Body of pancreas (tissue), 4 donors: ENCODE data around the gene ZMYND11. TPM values are rescaled to one million over a fixed set of nuclear protein-coding genes. Genes with fewer than 3 reads are reported as not detected.

ENCODE experiments used
- ATAC-seq: fragments of 150-250 bp; one replicate; pipeline ENCODE4 v1.9.1; 2016
- DNase-seq, 4 donors: peaks; one replicate each; pipeline ENCODE4 v3.0.0-alpha.2; 2019
- H3K27ac ChIP-seq, 4 donors: fragments of 200-600 bp; sonication (generic); 1 replicate in 3 of 4; 2 replicates in 1 of 4; pipeline versions ENCODE4 v1.5.1 to v1.6.1; 2016 to 2019; ENCODE audit warnings: mild to moderate bottlenecking in 1 of 4, mixed read lengths in 1 of 4, moderate library complexity in 1 of 4
- H3K27me3 ChIP-seq, 2 donors: fragments of 200-600 bp; sonication (generic); one replicate each; pipeline ENCODE4 v1.6.0; 2016; ENCODE audit warnings: mild to moderate bottlenecking in 1 of 2
- H3K36me3 ChIP-seq, 2 donors: fragments of 200-600 bp; sonication (generic); replicated peaks in 1 of 2; 2 replicates each; pipeline ENCODE4 v1.5.1; 2016; ENCODE audit warnings: low read depth in 2 of 2; ENCODE audit not compliant: insufficient read depth in 1 of 2
- H3K4me1 ChIP-seq: fragments of 200-600 bp; sonication (generic); one replicate; pipeline ENCODE4 v1.6.0; 2016
- H3K4me3 ChIP-seq, 2 donors: fragments of 200-600 bp; sonication (generic); 1 replicate in 1 of 2; 2 replicates in 1 of 2; pipeline ENCODE4 v1.5.1; 2016 to 2019
- H3K9me3 ChIP-seq, 3 donors: fragments of 200-600 bp; sonication (generic); 1 replicate in 2 of 3; 2 replicates in 1 of 3; pipeline ENCODE4 v1.5.1; 2016
- CTCF ChIP-seq, 7 experiments: fragments of 450-650 bp in 4 of 7; fragments of 200-600 bp in 3 of 7; sonication (generic) in 3 of 7; IDR thresholded peaks; one replicate each; pipeline ENCODE4 v1.5.1; 2016 to 2019; ENCODE audit warnings: antibody characterized with exemption in 7 of 7
- POLR2A ChIP-seq, 3 donors: fragments of 450-650 bp; IDR thresholded peaks; one replicate each; pipeline ENCODE4 v1.6.1; 2016; ENCODE audit warnings: antibody characterized with exemption in 3 of 3, mild to moderate bottlenecking in 2 of 3
- WGBS, 2 donors: methylation state at CpG; one replicate each; pipeline ENCODE4 v1.1.5; 2017; 5-methylcytosine and 5-hydroxymethylcytosine counted together
- intact Hi-C: fragments of 100-400 bp; cut with DNase I; formaldehyde crosslinking; loops from one replicate; pipeline ENCODE4 v1.15.1; 2023
- total RNA-seq, 2 donors: library from RNA; depleted of rRNA; stranded (reverse); fragments of >200 nt; gene quantifications; one replicate each; pipeline ENCODE4 v1.1.0, GENCODE V29; 2016

The ZMYND11 gene
- total RNA-seq, result 10 to 100 TPM; 37.6 to 43.8 TPM

GRCh38 chr10:135132-135600 lies at the start of gene ZMYND11:
Gene ZMYND11, plus strand, starts transcription at chr10:135455. Its CDS starts 44,558 bp downstream, at chr10:180013.
- Histone ChIP-seq H3K27ac (peak within 1 kb of the TSS; percentile 94 to 99 (median 97)), H3K9me3 (no peaks in the 10 kb centered on the region), H3K4me1 (peaks cover 51% of the 10 kb centered on the region), H3K36me3 (no peaks in the 10 kb centered on the region), H3K4me3 (peak within 1 kb of the TSS; percentile 59 to 67), H3K27me3 (no peaks in the 10 kb centered on the region)
- 0 to 1% methylated on average over 3 to 59 of the region's 73 CpGs for WGBS, 2 donors
- ATAC-seq, result peak; percentile 79
- intact Hi-C loops, result no loop called here
- peak; percentile 69 to 77 (median 71) for DNase-seq
- TF ChIP-seq CTCF (IDR thresholded peaks at IDR 0.05), result peak in 1 of 7 experiments; percentile 1
- TF ChIP-seq POLR2A (IDR thresholded peaks at IDR 0.05), result no peak

GRCh38 chr10:86031-86430 lies 49.2 kb upstream of the ZMYND11 start:
- Histone ChIP-seq H3K9me3 (no peaks in the 10 kb centered on the region), H3K36me3 (no peaks in the 10 kb centered on the region), H3K4me3 (no peak overlapping the region), H3K27me3 (no peaks in the 10 kb centered on the region), H3K4me1 (peaks cover 22% of the 10 kb centered on the region), H3K27ac (no peak overlapping the region)
- WGBS, 2 donors, result 87 to 95% methylated on average over 3 to 10 of the region's 10 CpGs
- intact Hi-C loops, result no loop called here
- no peak for TF ChIP-seq POLR2A (IDR thresholded peaks at IDR 0.05)
- TF ChIP-seq CTCF (IDR thresholded peaks at IDR 0.05), result no peak
- DNase-seq, result no peak
- ATAC-seq, result no peak

DNA sequence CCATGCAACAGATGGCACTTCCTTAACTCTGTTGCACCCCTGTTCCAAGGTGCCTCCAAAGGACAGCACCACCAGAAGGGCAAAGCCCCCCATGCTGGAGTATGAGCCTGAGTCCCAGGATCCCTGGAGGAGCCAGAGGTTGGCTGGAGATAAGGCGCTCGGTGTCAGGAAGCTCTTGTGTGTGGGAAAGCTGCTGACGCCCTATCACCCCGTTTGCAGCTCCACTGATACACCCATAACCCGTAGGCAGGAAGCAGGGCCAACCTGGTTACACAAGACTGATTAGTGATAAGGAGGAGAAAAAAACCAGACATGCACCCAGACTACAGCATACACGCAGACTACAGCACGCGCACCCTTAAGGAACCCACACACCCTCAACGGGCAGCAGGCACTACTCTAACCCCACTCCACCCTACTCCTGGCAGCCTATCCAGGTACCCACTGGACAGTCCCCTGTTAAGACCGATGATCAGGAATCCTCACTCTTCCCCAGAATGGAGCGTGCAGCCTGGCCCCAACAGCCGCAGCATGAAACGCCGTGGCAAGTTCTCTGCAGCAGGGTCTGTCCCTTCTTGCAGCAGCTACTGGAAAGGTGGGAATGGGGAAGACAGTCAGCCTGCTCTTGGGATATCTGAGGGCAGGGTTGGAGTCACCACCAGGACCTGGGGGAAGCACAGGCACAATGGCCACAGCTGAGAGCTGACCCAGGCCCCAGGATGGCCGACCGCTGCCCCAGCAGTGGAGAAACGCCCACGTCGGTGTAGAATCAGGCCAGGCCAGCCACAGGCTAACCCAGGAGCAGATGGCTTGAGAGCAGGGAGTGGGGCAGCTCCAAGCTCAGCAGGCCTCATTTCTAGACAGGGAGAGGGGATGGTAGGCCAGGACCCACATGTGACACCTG lies 47.8 kb upstream of the ZMYND11 start:
- DNase-seq (peak; percentile 35 to 73 (median 58)), ATAC-seq (peak; percentile 72)
- TF ChIP-seq CTCF (IDR thresholded peaks at IDR 0.05) (no peak), POLR2A (IDR thresholded peaks at IDR 0.05) (no peak)
- H3K27me3 ChIP-seq, result no peaks in the 10 kb centered on the region
- no peak overlapping the region for H3K27ac ChIP-seq
- 34 to 43% methylated on average over 11 to 16 of the region's 19 CpGs for WGBS, 2 donors
- no peaks in the 10 kb centered on the region for H3K9me3 ChIP-seq
- H3K36me3 ChIP-seq, result no peaks in the 10 kb centered on the region
- no peak overlapping the region for H3K4me3 ChIP-seq
- peaks cover 36% of the 10 kb centered on the region for H3K4me1 ChIP-seq
- intact Hi-C loops, result no loop called here

- Histone ChIP-seq H3K36me3 (no peaks in the 10 kb centered on the region), H3K27me3 (no peaks in the 10 kb centered on the region), H3K4me3 (no peak overlapping the region), H3K9me3 (no peaks in the 10 kb centered on the region), H3K4me1 (peaks cover 41% of the 10 kb centered on the region), H3K27ac (no peak overlapping the region)
- intact Hi-C loops, result no loop called here
- TF ChIP-seq CTCF (IDR thresholded peaks at IDR 0.05), result no peak
- peak in 1 of 3 donors; percentile 27 for TF ChIP-seq POLR2A (IDR thresholded peaks at IDR 0.05)
- peak; percentile 36 for ATAC-seq
- peak; percentile 34 to 62 (median 48) for DNase-seq
- 39 to 90% methylated on average over 1 to 4 of the region's 4 CpGs for WGBS, 2 donors
Observed at GRCh38 chr10:88253-88652, 47.0 kb upstream of the ZMYND11 start.
